Neural progenitor cell (in vitro differentiated cells): ENCODE measurements around the gene SLC3A2.

Source experiments
- CTCF ChIP-seq: fragments of 200-600 bp; sonication (generic); IDR thresholded peaks from 2 replicates; pipeline ENCODE4 v1.5.1; 2017; ENCODE audit warnings: antibody characterized with exemption, mild to moderate bottlenecking
- EZH2phosphoT487 ChIP-seq: fragments of 200-600 bp; sonication (generic); IDR thresholded peaks from 2 replicates; pipeline ENCODE4 v1.6.1; 2017; ENCODE audit warnings: antibody characterized with exemption

GRCh38 chr11:62854013-62854824, 26.5 kb upstream of the SLC3A2 start:
- no peak for TF ChIP-seq CTCF
- TF ChIP-seq EZH2phosphoT487, result no peak
